Spinal cord (tissue), 10 donors: ENCODE data around the gene RNF114. TPM values are rescaled to one million over a fixed set of nuclear protein-coding genes. Genes with fewer than 3 reads are reported as not detected.

Source experiments
- DNase-seq, 6 donors: peaks; one replicate each; pipeline versions ENCODE4 v3.0.0 to v3.0.0-alpha.2; 2013 to 2015; ENCODE audit warnings: low spot score in 6 of 6, low read depth in 4 of 6
- H3K27ac ChIP-seq: one replicate; pipeline ENCODE4 v1.5.1; 2013; ENCODE audit warnings: low read depth, low read length, control low read depth
- H3K27me3 ChIP-seq: one replicate; pipeline ENCODE4 v1.6.1; 2013; ENCODE audit warnings: low read length; ENCODE audit not compliant: control insufficient read depth, insufficient read depth
- H3K36me3 ChIP-seq: one replicate; pipeline ENCODE4 v1.6.1; 2013; ENCODE audit warnings: low read length; ENCODE audit not compliant: control insufficient read depth, insufficient read depth
- H3K4me1 ChIP-seq: one replicate; pipeline ENCODE4 v1.6.1; 2013; ENCODE audit warnings: low read length; ENCODE audit not compliant: control insufficient read depth, insufficient read depth
- H3K4me3 ChIP-seq: one replicate; pipeline ENCODE4 v1.5.1; 2013; ENCODE audit warnings: low read depth, low read length, control low read depth
- H3K9me3 ChIP-seq: one replicate; pipeline ENCODE4 v1.6.1; 2013; ENCODE audit warnings: low read length; ENCODE audit not compliant: control insufficient read depth, insufficient read depth
- WGBS: methylation state at CpG from one replicate; pipeline ENCODE4 v1.1.5; 2013; ENCODE audit warnings: missing lambda C conversion rate; ENCODE audit not compliant: insufficient coverage; 5-methylcytosine and 5-hydroxymethylcytosine counted together
- polyA plus RNA-seq, 2 donors: library from polyadenylated mRNA; unstranded; fragments of 120-200 nt; gene quantifications; one replicate each; pipeline ENCODE4 v1.2.1, GENCODE V29; 2013; ENCODE audit not compliant: insufficient read length in 2 of 2
- total RNA-seq, 2 donors: library from RNA; depleted of rRNA in 1 of 2; stranded (reverse); fragments of 120-200 nt in 1 of 2; fragments of >200 nt in 1 of 2; gene quantifications; one replicate each; pipeline versions ENCODE4 v1.2.3 to v1.2.4, GENCODE V29; 2013 to 2014
- donor health status: healthy.

RNF114 gene
- total and polyA plus RNA-seq, 4 donors = 39.4 to 63.8 (median 57.3) TPM

GRCh38 chr20:49925901-49926454 lies 10.2 kb upstream of the RNF114 start:
- Histone ChIP-seq H3K36me3 (no peaks in the 10 kb centered on the region), H3K27me3 (no peaks in the 10 kb centered on the region), H3K27ac (no peak overlapping the region), H3K4me1 (peaks cover 6% of the 10 kb centered on the region), H3K9me3 (no peaks in the 10 kb centered on the region), H3K4me3 (no peak overlapping the region)
- no peak for DNase-seq
- no CpG with 5 or more reads among the region's 2 CpGs for WGBS

DNA sequence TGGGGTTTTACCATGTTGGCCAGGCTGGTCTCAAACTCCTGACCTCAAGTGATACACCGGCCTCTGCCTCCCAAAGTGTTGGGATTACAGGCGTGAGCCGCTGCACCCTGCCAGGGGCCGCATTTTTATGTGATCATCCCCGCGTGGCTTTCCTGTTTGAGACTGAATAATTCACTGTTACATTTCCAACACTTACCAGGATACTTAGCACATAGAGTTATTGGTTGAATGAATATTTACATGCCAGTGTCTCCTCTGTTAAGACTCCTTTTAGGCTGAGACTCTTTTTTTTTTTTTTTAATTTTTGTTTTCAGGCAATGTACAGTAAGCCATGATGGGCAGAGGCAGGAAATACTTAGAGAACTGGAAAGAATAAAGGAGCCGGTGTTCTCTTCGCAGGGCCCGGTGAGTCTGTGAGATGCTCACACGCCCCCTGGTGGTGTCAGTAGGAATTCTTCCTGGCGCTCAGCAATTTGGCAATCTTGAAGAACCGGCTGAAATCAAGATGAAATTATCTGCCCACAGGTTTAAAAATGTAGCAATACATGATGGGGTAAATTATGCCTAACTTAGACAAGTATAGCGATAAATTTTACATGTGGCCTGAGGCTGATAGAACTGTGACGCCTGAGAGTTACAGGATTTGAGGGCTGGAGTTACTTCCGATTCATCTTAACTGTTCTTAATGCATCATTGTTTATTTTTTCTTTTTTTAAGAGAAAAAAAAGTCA lies 7.6 kb upstream of the RNF114 start:
- Histone ChIP-seq H3K9me3 (no peaks in the 10 kb centered on the region), H3K27me3 (no peaks in the 10 kb centered on the region), H3K27ac (peak overlapping the region; percentile 20), H3K4me3 (peak overlapping the region; percentile 9), H3K4me1 (peaks cover 6% of the 10 kb centered on the region), H3K36me3 (no peaks in the 10 kb centered on the region)
- WGBS = 7% methylated on average over 9 of the region's 15 CpGs
- DNase-seq = peak; percentile 73 to 97 (median 78)

- Histone ChIP-seq H3K4me1 (peaks cover 6% of the 10 kb centered on the region), H3K9me3 (no peaks in the 10 kb centered on the region), H3K27ac (no peak overlapping the region), H3K27me3 (no peaks in the 10 kb centered on the region), H3K4me3 (no peak overlapping the region), H3K36me3 (no peaks in the 10 kb centered on the region)
- no peak for DNase-seq
- WGBS = 60% methylated on average over 1 of the region's 4 CpGs
These were observed 7.1 kb upstream of the RNF114 start for GRCh38 chr20:49929142-49929494.

GRCh38 chr20:49935746-49936152 lies 448 bp upstream of the RNF114 start:
- Histone ChIP-seq H3K9me3 (no peaks in the 10 kb centered on the region), H3K27me3 (no peaks in the 10 kb centered on the region), H3K4me1 (peaks cover 25% of the 10 kb centered on the region), H3K4me3 (peak overlapping the region; percentile 62), H3K36me3 (peaks cover 6% of the 10 kb centered on the region), H3K27ac (peak overlapping the region; percentile 64)
- no peak for DNase-seq
- WGBS = 8% methylated on average over 2 of the region's 21 CpGs

GRCh38 chr20:49937027-49937929 lies 1.1 kb downstream of the RNF114 start:
- DNase-seq = no peak
- Histone ChIP-seq H3K27me3 (no peaks in the 10 kb centered on the region), H3K4me3 (peak overlapping the region; percentile 95), H3K36me3 (peaks cover 20% of the 10 kb centered on the region), H3K27ac (peak overlapping the region; percentile 86), H3K4me1 (peaks cover 25% of the 10 kb centered on the region), H3K9me3 (no peaks in the 10 kb centered on the region)
- WGBS = 14% methylated on average over 11 of the region's 12 CpGs

DNA sequence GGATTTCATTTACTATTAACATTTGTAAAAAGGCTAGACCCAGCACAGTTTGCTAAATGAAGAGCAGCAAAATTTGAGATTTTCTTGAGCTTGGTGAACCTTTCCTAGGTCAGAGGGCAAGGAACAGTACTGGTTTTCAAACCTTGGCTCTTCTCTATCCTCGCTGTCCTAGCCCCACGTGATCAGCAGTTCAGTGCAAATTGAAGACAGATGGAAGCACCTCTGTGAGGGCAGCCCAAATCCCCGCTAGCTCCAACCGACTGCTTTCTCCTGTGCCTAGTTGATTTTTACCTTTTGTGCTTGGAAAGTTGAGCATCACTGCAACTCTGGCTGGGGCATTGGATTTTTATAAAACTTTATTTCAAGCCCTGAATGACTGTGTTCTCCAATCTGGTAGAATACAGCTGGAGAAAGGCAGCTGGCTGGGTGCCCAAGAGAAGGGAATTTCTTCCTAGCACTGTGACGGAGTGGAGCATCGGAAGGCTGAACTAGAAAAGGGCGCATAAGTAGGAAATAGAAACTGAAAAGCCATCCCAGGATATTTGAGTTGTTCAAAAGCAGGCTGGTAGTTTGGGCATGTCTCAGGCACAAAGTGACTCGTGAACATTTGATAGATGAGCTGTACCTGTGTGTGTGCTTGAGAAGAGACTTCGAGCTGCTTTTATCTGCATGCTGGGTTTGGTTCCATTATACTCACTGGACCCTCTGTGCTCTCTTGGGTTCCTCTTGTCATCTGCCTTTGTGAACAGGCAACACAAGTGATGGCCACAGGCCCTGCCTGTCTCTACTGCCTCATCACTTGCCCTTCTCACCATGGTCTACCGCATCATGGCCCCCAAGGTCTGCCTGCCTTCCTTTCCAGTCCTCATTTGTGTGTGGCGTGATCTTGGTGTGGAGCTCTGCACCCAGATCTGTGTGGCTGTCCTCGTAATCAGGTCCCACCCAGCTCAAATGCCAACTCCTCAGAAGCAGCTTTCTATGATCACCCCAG lies 2.3 kb downstream of the RNF114 start:
- peaks cover 25% of the 10 kb centered on the region for H3K4me1 ChIP-seq
- peaks cover 29% of the 10 kb centered on the region for H3K36me3 ChIP-seq
- no peak overlapping the region for H3K4me3 ChIP-seq
- peak in 2 of 6 donors; percentile 40 to 72 for DNase-seq
- WGBS = 63% methylated on average over 8 of the region's 12 CpGs
- no peaks in the 10 kb centered on the region for H3K27me3 ChIP-seq
- no peaks in the 10 kb centered on the region for H3K9me3 ChIP-seq
- H3K27ac ChIP-seq = peak overlapping the region; percentile 47

DNA sequence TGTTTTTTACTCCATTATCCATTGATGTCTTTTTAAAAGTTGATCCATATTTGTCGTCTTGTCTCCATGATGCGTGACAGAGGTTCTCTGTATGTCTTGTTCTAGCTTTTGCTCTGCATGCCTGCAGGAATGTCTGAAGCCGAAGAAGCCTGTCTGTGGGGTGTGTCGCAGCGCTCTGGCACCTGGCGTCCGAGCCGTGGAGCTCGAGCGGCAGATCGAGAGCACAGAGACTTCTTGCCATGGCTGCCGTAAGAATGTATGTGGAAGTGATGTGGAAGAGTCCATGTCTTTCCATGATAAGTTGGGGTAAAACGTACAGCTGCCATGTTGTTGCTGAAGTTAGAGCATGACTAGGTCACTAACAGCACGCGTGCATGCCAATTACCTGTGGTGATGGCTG lies 5.3 kb downstream of the RNF114 start:
- 91% methylated on average over 15 of the region's 15 CpGs for WGBS
- Histone ChIP-seq H3K36me3 (peaks cover 44% of the 10 kb centered on the region), H3K4me3 (no peak overlapping the region), H3K4me1 (peaks cover 17% of the 10 kb centered on the region), H3K27ac (no peak overlapping the region), H3K9me3 (no peaks in the 10 kb centered on the region), H3K27me3 (no peaks in the 10 kb centered on the region)
- DNase-seq = no peak

- WGBS = 100% methylated on average over 2 of the region's 3 CpGs
- no peak overlapping the region for H3K27ac ChIP-seq
- no peak overlapping the region for H3K4me3 ChIP-seq
- no peaks in the 10 kb centered on the region for H3K27me3 ChIP-seq
- no peaks in the 10 kb centered on the region for H3K9me3 ChIP-seq
- peaks cover 13% of the 10 kb centered on the region for H3K4me1 ChIP-seq
- peaks cover 47% of the 10 kb centered on the region for H3K36me3 ChIP-seq
- no peak for DNase-seq
These were observed 6.1 kb downstream of the RNF114 start for GRCh38 chr20:49942303-49942702.

DNA sequence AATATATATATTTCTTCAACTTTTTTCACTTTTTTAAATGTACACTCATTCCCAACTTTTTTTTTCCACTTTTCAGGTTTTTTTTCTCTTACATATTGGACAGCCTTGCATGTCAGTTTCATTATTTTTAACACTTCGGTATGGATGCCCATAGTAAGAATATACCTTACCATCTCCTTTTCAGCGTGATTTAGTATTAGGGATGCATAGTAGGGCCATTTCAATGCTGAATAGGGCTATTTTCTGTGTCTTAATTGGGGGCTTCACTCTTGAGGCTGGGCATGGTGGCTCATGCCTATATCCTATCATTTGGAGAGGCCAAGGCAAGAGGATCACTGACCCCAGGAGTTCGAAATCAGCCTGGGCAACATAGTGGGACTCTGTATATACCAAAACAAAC lies 6.7 kb downstream of the RNF114 start:
- Histone ChIP-seq H3K9me3 (no peaks in the 10 kb centered on the region), H3K27me3 (no peaks in the 10 kb centered on the region), H3K4me3 (no peak overlapping the region), H3K27ac (no peak overlapping the region), H3K4me1 (peaks cover 9% of the 10 kb centered on the region), H3K36me3 (peaks cover 49% of the 10 kb centered on the region)
- DNase-seq = no peak
- no CpG with 5 or more reads among the region's 3 CpGs for WGBS
